ENCODE results near the gene CFP.

DNA sequence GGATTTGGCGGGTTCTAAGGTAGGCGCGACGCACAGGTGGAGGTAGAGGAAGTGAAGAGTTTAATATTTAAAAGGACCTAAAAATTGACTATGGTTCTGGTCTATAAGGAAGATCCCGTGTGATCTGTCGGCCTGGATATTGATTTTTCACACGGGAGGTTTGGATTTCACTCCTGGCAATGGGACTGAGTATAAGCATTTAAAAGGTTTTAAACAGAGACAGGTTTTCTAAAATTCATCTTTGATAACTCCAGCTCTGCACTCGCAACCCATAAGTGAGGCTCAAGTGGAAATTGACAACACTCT lies 29.6 kb upstream of the CFP start:
- TF ChIP-seq, protein P1, sequence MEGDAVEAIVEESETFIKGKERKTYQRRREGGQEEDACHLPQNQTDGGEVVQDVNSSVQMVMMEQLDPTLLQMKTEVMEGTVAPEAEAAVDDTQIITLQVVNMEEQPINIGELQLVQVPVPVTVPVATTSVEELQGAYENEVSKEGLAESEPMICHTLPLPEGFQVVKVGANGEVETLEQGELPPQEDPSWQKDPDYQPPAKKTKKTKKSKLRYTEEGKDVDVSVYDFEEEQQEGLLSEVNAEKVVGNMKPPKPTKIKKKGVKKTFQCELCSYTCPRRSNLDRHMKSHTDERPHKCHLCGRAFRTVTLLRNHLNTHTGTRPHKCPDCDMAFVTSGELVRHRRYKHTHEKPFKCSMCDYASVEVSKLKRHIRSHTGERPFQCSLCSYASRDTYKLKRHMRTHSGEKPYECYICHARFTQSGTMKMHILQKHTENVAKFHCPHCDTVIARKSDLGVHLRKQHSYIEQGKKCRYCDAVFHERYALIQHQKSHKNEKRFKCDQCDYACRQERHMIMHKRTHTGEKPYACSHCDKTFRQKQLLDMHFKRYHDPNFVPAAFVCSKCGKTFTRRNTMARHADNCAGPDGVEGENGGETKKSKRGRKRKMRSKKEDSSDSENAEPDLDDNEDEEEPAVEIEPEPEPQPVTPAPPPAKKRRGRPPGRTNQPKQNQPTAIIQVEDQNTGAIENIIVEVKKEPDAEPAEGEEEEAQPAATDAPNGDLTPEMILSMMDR (IDR thresholded peaks at IDR 0.05): no peak
- TF ChIP-seq EZH2 (IDR thresholded peaks at IDR 0.05; ENCODE audit: borderline replicate concordance, insufficient read depth, low read depth, low read length, poor library complexity, severe bottlenecking): no peak

Measured in B cell (primary cell).